H1 (cell line): ENCODE data around the gene SUSD1. TPM values are rescaled to one million over a fixed set of nuclear protein-coding genes. Genes with fewer than 3 reads are reported as not detected.

ENCODE experiments used
- CTCF ChIA-PET: fragments of 300-600 bp; sonication (Branson Sonifier 250); formaldehyde crosslinking; loops from one replicate; lab custom pipeline; 2021; ENCODE audit not compliant: partially characterized antibody; lab: Charles Lee
- POLR2A ChIA-PET: fragments of 300-600 bp; sonication (Branson Sonifier 250); formaldehyde crosslinking; loops from one replicate; lab custom pipeline; 2021; ENCODE audit warnings: inconsistent platforms; ENCODE audit not compliant: partially characterized antibody; lab: Charles Lee
- DNase-seq, 2 experiments: peaks; one replicate each; pipeline versions ENCODE4 v3.0.0 to v3.0.0-alpha.2; 2010 to 2022; ENCODE audit warnings: low spot score in 2 of 2, low read depth in 1 of 2, mixed read lengths in 1 of 2
- FAIRE-seq: peaks from 2 replicates; lab custom pipeline; 2011; peaks lifted over from hg19 to GRCh38; lab: Jason Lieb, UNC
- H2AFZ ChIP-seq: 2 replicates; pipeline ENCODE4 v1.8.1; 2012; ENCODE audit warnings: low read length, inconsistent platforms
- H2AK5ac ChIP-seq: 2 replicates; pipeline ENCODE4 v1.6.1; 2013; ENCODE audit warnings: low read depth, low read length
- H2BK120ac ChIP-seq: replicated peaks from 2 replicates; pipeline ENCODE3; 2013; ENCODE audit warnings: low read depth, low read length, inconsistent platforms
- H2BK12ac ChIP-seq: 2 replicates; pipeline ENCODE4 v1.6.1; 2013; ENCODE audit warnings: low read depth, low read length
- H2BK15ac ChIP-seq: 2 replicates; pipeline ENCODE4 v1.6.1; 2013; ENCODE audit warnings: low read length
- H2BK20ac ChIP-seq: 2 replicates; pipeline ENCODE4 v1.6.1; 2013; ENCODE audit warnings: low read length
- H2BK5ac ChIP-seq: 2 replicates; pipeline ENCODE4 v1.6.1; 2013; ENCODE audit warnings: low read depth, low read length
- H3K14ac ChIP-seq: 2 replicates; pipeline ENCODE4 v1.6.1; 2013; ENCODE audit warnings: inconsistent platforms; ENCODE audit not compliant: insufficient read length
- H3K18ac ChIP-seq: 2 replicates; pipeline ENCODE4 v1.6.1; 2013; ENCODE audit warnings: low read length; ENCODE audit errors: extremely low read depth
- H3K23ac ChIP-seq: 2 replicates; pipeline ENCODE4 v1.6.1; 2013; ENCODE audit warnings: inconsistent platforms; ENCODE audit not compliant: insufficient read length
- H3K23me2 ChIP-seq: 2 replicates; pipeline ENCODE4 v1.6.1; 2013; ENCODE audit warnings: low read depth, low read length
- H3K27ac ChIP-seq: 2 replicates; pipeline ENCODE4 v1.6.1; 2011; ENCODE audit warnings: low read depth, low read length, inconsistent platforms
- H3K27me3 ChIP-seq, 4 experiments: replicated peaks in 1 of 4; 1 replicate in 1 of 4; 2 replicates in 3 of 4; pipeline versions ENCODE4 v1.6.1 to v1.8.1; 2011 to 2013; ENCODE audit warnings: low read length in 3 of 4, mild to moderate bottlenecking in 3 of 4, inconsistent platforms in 2 of 4, mixed read lengths in 2 of 4, moderate library complexity in 1 of 4; ENCODE audit not compliant: control insufficient read depth in 3 of 4, insufficient read depth in 3 of 4; ENCODE audit errors: extremely low read depth in 1 of 4
- H3K36me3 ChIP-seq, 4 experiments: 2 replicates each; pipeline versions ENCODE4 v1.6.1 to v1.8.1; 2011 to 2013; ENCODE audit warnings: mild to moderate bottlenecking in 4 of 4, low read length in 3 of 4, moderate library complexity in 2 of 4, control low read depth in 1 of 4, inconsistent platforms in 1 of 4; ENCODE audit not compliant: insufficient read depth in 4 of 4, control insufficient read depth in 2 of 4
- H3K4ac ChIP-seq: replicated peaks from 2 replicates; pipeline ENCODE3; 2013; ENCODE audit warnings: low read length, low read depth, mixed read lengths, inconsistent platforms; ENCODE audit not compliant: insufficient read length
- H3K4me1 ChIP-seq, 4 experiments: replicated peaks in 1 of 4; 1 replicate in 1 of 4; 2 replicates in 3 of 4; pipeline versions ENCODE4 v1.6.1 to v1.8.1; 2011 to 2013; ENCODE audit warnings: low read length in 3 of 4, inconsistent platforms in 2 of 4, mixed read lengths in 1 of 4; ENCODE audit not compliant: insufficient read depth in 4 of 4, control insufficient read depth in 3 of 4
- H3K4me2 ChIP-seq, 2 experiments: 2 replicates each; pipeline versions ENCODE4 v1.6.1 to v1.8.1; 2011 to 2013; ENCODE audit warnings: low read depth in 2 of 2, low read length in 2 of 2, control low read depth in 1 of 2, inconsistent platforms in 1 of 2, mild to moderate bottlenecking in 1 of 2; ENCODE audit not compliant: insufficient read depth in 1 of 2
- H3K4me3 ChIP-seq, 4 experiments: fragments of 200-600, 300-600 bp in 1 of 4; sonication (generic), shearing (Covaris generic), sonication (Bioruptor Twin) in 1 of 4; 2 replicates each; pipeline versions ENCODE4 v1.5.1 to v1.8.1; 2011 to 2016; ENCODE audit warnings: low read length in 4 of 4, low read depth in 3 of 4, control low read depth in 2 of 4, inconsistent platforms in 2 of 4, mild to moderate bottlenecking in 2 of 4, mixed read lengths in 1 of 4, moderate library complexity in 1 of 4; ENCODE audit not compliant: insufficient read depth in 2 of 4; ENCODE audit errors: extremely low read depth in 1 of 4
- H3K56ac ChIP-seq: replicated peaks from 2 replicates; pipeline ENCODE3; 2013; ENCODE audit warnings: low read depth, mild to moderate bottlenecking, mixed read lengths, low read length, inconsistent platforms; ENCODE audit not compliant: insufficient read length
- H3K79me1 ChIP-seq: 2 replicates; pipeline ENCODE4 v1.6.1; 2013; ENCODE audit warnings: low read depth, low read length, control low read depth
- H3K79me2 ChIP-seq, 2 experiments: 2 replicates each; pipeline versions ENCODE4 v1.6.1 to v1.8.1; 2012 to 2013; ENCODE audit warnings: low read length in 2 of 2, mild to moderate bottlenecking in 2 of 2, inconsistent platforms in 1 of 2; ENCODE audit not compliant: insufficient read depth in 2 of 2, control insufficient read depth in 1 of 2
- H3K9ac ChIP-seq, 4 experiments: replicated peaks in 1 of 4; 1 replicate in 1 of 4; 2 replicates in 3 of 4; pipeline versions ENCODE4 v1.6.1 to v1.8.1; 2011 to 2013; ENCODE audit warnings: low read depth in 3 of 4, low read length in 3 of 4, control low read depth in 2 of 4, mild to moderate bottlenecking in 2 of 4, moderate library complexity in 2 of 4, inconsistent platforms in 1 of 4; ENCODE audit errors: extremely low read depth in 1 of 4
- H3K9me3 ChIP-seq, 2 experiments: 2 replicates each; pipeline versions ENCODE4 v1.6.1 to v1.8.1; 2012 to 2013; ENCODE audit warnings: mild to moderate bottlenecking in 2 of 2, moderate library complexity in 2 of 2, control low read depth in 1 of 2, inconsistent platforms in 1 of 2, low read depth in 1 of 2, low read length in 1 of 2, mixed read lengths in 1 of 2; ENCODE audit not compliant: insufficient read depth in 2 of 2
- H4K20me1 ChIP-seq, 2 experiments: replicated peaks in 1 of 2; 2 replicates each; pipeline versions ENCODE3 to v1.8.1; 2011 to 2013; ENCODE audit warnings: inconsistent platforms in 2 of 2, low read length in 2 of 2, mild to moderate bottlenecking in 1 of 2; ENCODE audit not compliant: insufficient read depth in 2 of 2, control insufficient read depth in 1 of 2
- H4K5ac ChIP-seq: 2 replicates; pipeline ENCODE4 v1.6.1; 2013; ENCODE audit warnings: low read length, low read depth, mixed read lengths, inconsistent platforms; ENCODE audit not compliant: insufficient read length
- H4K8ac ChIP-seq: 2 replicates; pipeline ENCODE4 v1.8.0; 2013; ENCODE audit warnings: mild to moderate bottlenecking, moderate library complexity, low read length, inconsistent platforms; ENCODE audit not compliant: insufficient read depth; ENCODE audit errors: extremely low read depth
- H4K91ac ChIP-seq: replicated peaks from 2 replicates; pipeline ENCODE3; 2013; ENCODE audit warnings: low read length, mixed read lengths, inconsistent platforms; ENCODE audit not compliant: insufficient read length
- EGR1 ChIP-seq: IDR thresholded peaks from 2 replicates; pipeline ENCODE4 v1.6.1; 2011; ENCODE audit warnings: low read depth, low read length, borderline replicate concordance
- EP300 ChIP-seq, 2 experiments: IDR thresholded peaks; 1 replicate in 1 of 2; 2 replicates in 1 of 2; pipeline ENCODE4 v1.6.1; 2011 to 2012; ENCODE audit warnings: low read depth in 2 of 2, low read length in 2 of 2, mild to moderate bottlenecking in 2 of 2, borderline replicate concordance in 1 of 2, inconsistent platforms in 1 of 2, moderate library complexity in 1 of 2
- MAFK ChIP-seq: IDR thresholded peaks from 2 replicates; pipeline ENCODE4 v1.6.1; 2012; ENCODE audit warnings: low read depth, mild to moderate bottlenecking, improper control_type of control experiment, low read length
- POLR2A ChIP-seq, 2 experiments: IDR thresholded peaks; 1 replicate in 1 of 2; 2 replicates in 1 of 2; pipeline ENCODE4 v1.6.1; 2011; ENCODE audit warnings: low read depth in 2 of 2, low read length in 2 of 2, mild to moderate bottlenecking in 2 of 2; ENCODE audit errors: control extremely low read depth in 1 of 2
- POLR2AphosphoS5 ChIP-seq: IDR thresholded peaks from 2 replicates; pipeline ENCODE4 v1.6.1; 2011; ENCODE audit warnings: low read depth, low read length
- SUZ12 ChIP-seq: fragments of 200-600 bp; sonication (generic); IDR thresholded peaks from 2 replicates; pipeline ENCODE4 v1.6.1; 2012; ENCODE audit warnings: mild to moderate bottlenecking, inconsistent platforms, low read length, moderate library complexity, mixed read lengths
- TAF1 ChIP-seq: IDR thresholded peaks from 2 replicates; pipeline ENCODE4 v1.6.1; 2011; ENCODE audit warnings: mild to moderate bottlenecking, low read depth, low read length
- TBP ChIP-seq: IDR thresholded peaks from 2 replicates; pipeline ENCODE4 v1.6.1; 2011; ENCODE audit warnings: low read depth, low read length, improper control_type of control experiment
- TCF12 ChIP-seq: IDR thresholded peaks from 2 replicates; pipeline ENCODE4 v1.6.1; 2011; ENCODE audit warnings: low read depth, mild to moderate bottlenecking, low read length
- YY1 ChIP-seq: IDR thresholded peaks from 2 replicates; pipeline ENCODE4 v1.6.1; 2011; ENCODE audit warnings: low read depth, mild to moderate bottlenecking, low read length
- WGBS, 2 experiments: shearing (Covaris generic) in 1 of 2; methylation state at CpG; one replicate each; pipeline versions ENCODE4 v1.1.6 to v1.1.7; 2013 to 2015; ENCODE audit warnings: low lambda C conversion rate in 2 of 2, mixed read lengths in 2 of 2, inconsistent platforms in 1 of 2, low coverage in 1 of 2, missing lambda C conversion rate in 1 of 2; ENCODE audit not compliant: insufficient replicate concordance in 2 of 2, insufficient coverage in 1 of 2, insufficient read length in 1 of 2; ENCODE audit errors: extremely low coverage in 1 of 2, missing lambda C conversion rate in 1 of 2; 5-methylcytosine and 5-hydroxymethylcytosine counted together
- polyA plus RNA-seq, 7 experiments: library from polyadenylated mRNA; depleted of rRNA in 3 of 7; stranded (reverse) in 5 of 7; unstranded in 2 of 7; fragments of >200 nt in 5 of 7; fragments of 200-250 nt in 2 of 7; gene quantifications; 1 replicate in 5 of 7; 2 replicates in 1 of 7; 4 replicates in 1 of 7; pipeline versions ENCODE4 v1.2.1 to v1.2.3, GENCODE V29; 2011 to 2013; ENCODE audit warnings: missing spikeins in 2 of 7, mixed read lengths in 2 of 7
- total RNA-seq: library from RNA; stranded (reverse); fragmentation: NEBNext Ultra II Directional; extraction: Animal tissue kit (Norgen Biotek cat#: 25700); gene quantifications from 2 replicates; pipeline ENCODE4 v1.2.1, GENCODE V29; 2021

The SUSD1 gene
- total and polyA plus RNA-seq, 2 of the 8 experiments (the other 6 are each of a cell fraction or from before 2014, with no cell fraction given): 2.8 to 7.2 TPM

DNA sequence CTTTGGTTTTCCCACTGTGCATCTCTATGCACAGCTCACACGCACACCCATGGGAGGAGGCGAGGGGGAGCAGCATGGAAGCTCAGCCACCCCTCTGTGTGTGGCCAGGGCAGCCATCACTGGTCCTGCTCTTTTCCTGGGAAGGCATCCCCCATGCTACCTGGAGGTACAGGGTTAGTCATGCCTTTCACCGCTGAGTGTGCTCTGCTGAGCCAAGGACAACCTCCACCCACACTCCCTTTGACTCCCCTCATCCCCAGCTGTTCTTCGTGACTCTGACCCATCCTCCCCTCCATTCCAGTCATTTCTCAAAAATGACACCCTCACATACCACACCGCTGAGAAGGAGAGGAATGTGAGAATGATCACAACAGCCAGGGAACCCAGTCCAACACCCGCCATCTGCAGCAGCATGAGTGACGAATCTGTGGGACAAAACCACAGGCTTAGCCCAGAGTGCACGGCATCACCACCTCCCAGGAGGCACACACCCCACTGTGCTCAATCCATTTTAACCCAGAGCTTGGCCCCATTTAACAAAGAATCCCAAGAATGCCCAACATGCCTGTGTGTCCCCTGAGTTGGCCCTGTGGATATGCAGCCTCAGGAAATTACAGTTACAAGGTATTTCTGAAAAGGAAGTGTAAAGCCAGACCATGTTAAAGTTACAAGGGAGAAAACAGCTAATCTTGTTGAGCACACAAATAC lies 133.4 kb downstream of the SUSD1 start:
- Histone ChIP-seq H2BK12ac (peak overlapping the region; percentile 99), H3K27ac (0 out of 2 replicates have a peak overlapping the region, but pooled peaks have one; percentile 8)
- peak; percentile 58 to 87 for DNase-seq
- TF ChIP-seq TBP: no peak
- TF ChIP-seq SUZ12: no peak
- TF ChIP-seq YY1: no peak
- TF ChIP-seq EP300 (IDR thresholded peaks at IDR 0.05; ENCODE audit: borderline replicate concordance in 1 of 2, low read depth in 2 of 2, low read length in 2 of 2): peak in 1 of 2 experiments; percentile 56; a peak in 1 of 3 replicates
- no peak for TF ChIP-seq MAFK
- no peak for TF ChIP-seq POLR2AphosphoS5
- 0 out of 2 replicates have a peak, but pooled peaks have one; percentile 18 for TF ChIP-seq TAF1
- TF ChIP-seq TCF12: 0 out of 2 replicates have a peak, but pooled peaks have one; percentile 53
- no peak for TF ChIP-seq POLR2A (IDR thresholded peaks at IDR 0.05; ENCODE audit: control extremely low read depth in 1 of 2, low read depth in 2 of 2, low read length in 2 of 2)
- no peak for TF ChIP-seq EGR1

More for the DNA sequence above, 133.4 kb downstream of the SUSD1 start:
- Histone ChIP-seq H3K9ac (peak overlapping the region in 1 of 4 experiments; percentile 24; a peak in 1 of 7 replicates), H2BK15ac (no peak overlapping the region; the same call in 1 of the 2 replicates), H3K56ac (no peak overlapping the region), H3K27me3 (no peaks in the 10 kb centered on the region), H3K4me2 (peak overlapping the region; percentile 28 to 33), H4K91ac (peak overlapping the region; percentile 69), H4K5ac (no peak overlapping the region), H3K9me3 (no peaks in the 10 kb centered on the region), H3K23me2 (no peaks in the 10 kb centered on the region; the same call in 1 of the 2 replicates), H2BK5ac (peak overlapping the region; percentile 86), H3K79me1 (no peaks in the 10 kb centered on the region), H3K36me3 (no peaks in the 10 kb centered on the region), H3K4me3 (no peak overlapping the region), H3K4me1 (peaks cover 5 to 18% (median 9%) of the 10 kb centered on the region in 4 experiments), H2AK5ac (peak overlapping the region; percentile 96), H3K4ac (peak overlapping the region; percentile 58), H2BK20ac (peak overlapping the region; percentile 84), H2BK120ac (peak overlapping the region; percentile 48), H3K79me2 (no peaks in the 10 kb centered on the region), H2AFZ (no peak overlapping the region), H4K8ac (no peak overlapping the region), H3K14ac (no peak overlapping the region), H3K18ac (peak overlapping the region; percentile 78), H4K20me1 (no peaks in the 10 kb centered on the region), H3K23ac (no peak overlapping the region)
- 77% methylated on average over 8 of the region's 8 CpGs; no CpG with 5 or more reads in 1 of the 2 experiments for WGBS, 2 experiments
- ChIA-PET CTCF (interaction anchor here (0.9 to 1.3 kb wide), 4 partner anchors 10 to 336 kb away, joined by 3 to 4 read pairs (median 4); no protein-coding TSS in a partner anchor), POLR2A (no interaction called here)
- no peak for FAIRE-seq
